Tibial nerve (tissue), 4 donors: ENCODE results near the gene TRMT10B. TPM values are rescaled to one million over a fixed set of nuclear protein-coding genes. Genes with fewer than 3 reads are reported as not detected.
"Not testable (repeated sequence)": the region's sequence is repeated elsewhere in the genome, so short reads cannot be mapped to it uniquely, and the experiment has no call there.

ENCODE experiments used
- DNase-seq, 2 donors: peaks; one replicate each; pipeline ENCODE4 v3.0.0-alpha.2; 2019; ENCODE audit warnings: low spot score in 2 of 2
- H3K27ac ChIP-seq, 4 donors: fragments of 200-600 bp; sonication (generic) in 3 of 4; one replicate each; pipeline ENCODE4 v1.5.1; 2017 to 2019; ENCODE audit warnings: mild to moderate bottlenecking in 1 of 4
- H3K27me3 ChIP-seq, 2 donors: fragments of 200-600 bp; sonication (generic) in 1 of 2; one replicate each; pipeline versions ENCODE4 v1.5.1 to v1.6.0; 2017 to 2019
- H3K36me3 ChIP-seq, 3 donors: fragments of 200-600 bp; sonication (generic); one replicate each; pipeline ENCODE4 v1.5.1; 2018 to 2019
- H3K4me1 ChIP-seq, 4 donors: fragments of 200-600 bp; sonication (generic) in 3 of 4; one replicate each; pipeline ENCODE4 v1.5.1; 2017 to 2019
- H3K4me3 ChIP-seq, 4 donors: fragments of 200-600 bp; sonication (generic) in 3 of 4; one replicate each; pipeline ENCODE4 v1.5.1; 2017 to 2019; ENCODE audit warnings: mild to moderate bottlenecking in 1 of 4, moderate library complexity in 1 of 4
- H3K9me3 ChIP-seq, 4 donors: fragments of 200-600 bp; sonication (generic) in 3 of 4; one replicate each; pipeline ENCODE4 v1.5.1; 2017 to 2019
- EP300 ChIP-seq, 2 donors: sonication (generic); formaldehyde crosslinking; IDR thresholded peaks; one replicate each; pipeline ENCODE4 v1.6.1; 2017; ENCODE audit warnings: antibody characterized with exemption in 2 of 2, mild to moderate bottlenecking in 1 of 2
- POLR2A ChIP-seq, 2 donors: fragments of 450-650 bp; IDR thresholded peaks; one replicate each; pipeline ENCODE4 v1.6.1; 2017; ENCODE audit warnings: antibody characterized with exemption in 2 of 2, mild to moderate bottlenecking in 2 of 2, moderate library complexity in 2 of 2
- WGBS, 2 donors: methylation state at CpG; one replicate each; pipeline ENCODE4 v1.1.5; 2018; 5-methylcytosine and 5-hydroxymethylcytosine counted together
- total RNA-seq, 4 donors: library from RNA; depleted of rRNA; stranded (reverse); fragments of >200 nt; gene quantifications; one replicate each; pipeline ENCODE4 v1.1.0, GENCODE V29; 2016
- TF ChIP-seq, protein P1 (sequence below), 5 experiments: fragments of 200-600 bp in 3 of 5; fragments of 450-650 bp in 2 of 5; sonication (generic) in 3 of 5; IDR thresholded peaks; one replicate each; pipeline ENCODE4 v1.5.1; 2016 to 2019; ENCODE audit warnings: antibody characterized with exemption in 5 of 5, mild to moderate bottlenecking in 3 of 5, moderate library complexity in 2 of 5

The TRMT10B gene
- total RNA-seq, 4 donors from 2014 or later = 10.2 to 27.5 (median 12.3) TPM

DNA sequence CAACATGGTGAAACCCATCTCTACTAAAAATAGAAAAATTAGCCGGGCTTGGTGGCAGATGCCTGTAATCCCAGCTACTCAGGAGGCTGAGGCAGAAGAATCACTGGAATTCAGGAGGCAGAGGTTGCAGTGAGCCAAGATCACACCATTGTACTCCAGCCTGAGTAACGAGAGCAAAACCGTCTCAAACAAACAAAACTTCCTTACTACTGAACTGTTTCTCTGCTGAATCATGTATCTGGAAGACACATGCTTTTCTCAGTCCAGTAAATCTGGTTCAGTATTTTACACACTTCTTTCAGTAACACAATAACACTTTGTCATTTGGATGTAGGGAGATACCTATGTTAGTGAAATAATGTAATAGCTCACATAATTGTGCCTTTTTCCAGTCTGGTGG, 7.9 kb downstream of the TRMT10B start:
- no peaks in the 10 kb centered on the region for H3K27me3 ChIP-seq
- DNase-seq = no peak
- no peak overlapping the region for H3K4me3 ChIP-seq
- no peaks in the 10 kb centered on the region for H3K9me3 ChIP-seq
- TF ChIP-seq POLR2A (IDR thresholded peaks at IDR 0.05) = no peak
- TF ChIP-seq, protein P1, sequence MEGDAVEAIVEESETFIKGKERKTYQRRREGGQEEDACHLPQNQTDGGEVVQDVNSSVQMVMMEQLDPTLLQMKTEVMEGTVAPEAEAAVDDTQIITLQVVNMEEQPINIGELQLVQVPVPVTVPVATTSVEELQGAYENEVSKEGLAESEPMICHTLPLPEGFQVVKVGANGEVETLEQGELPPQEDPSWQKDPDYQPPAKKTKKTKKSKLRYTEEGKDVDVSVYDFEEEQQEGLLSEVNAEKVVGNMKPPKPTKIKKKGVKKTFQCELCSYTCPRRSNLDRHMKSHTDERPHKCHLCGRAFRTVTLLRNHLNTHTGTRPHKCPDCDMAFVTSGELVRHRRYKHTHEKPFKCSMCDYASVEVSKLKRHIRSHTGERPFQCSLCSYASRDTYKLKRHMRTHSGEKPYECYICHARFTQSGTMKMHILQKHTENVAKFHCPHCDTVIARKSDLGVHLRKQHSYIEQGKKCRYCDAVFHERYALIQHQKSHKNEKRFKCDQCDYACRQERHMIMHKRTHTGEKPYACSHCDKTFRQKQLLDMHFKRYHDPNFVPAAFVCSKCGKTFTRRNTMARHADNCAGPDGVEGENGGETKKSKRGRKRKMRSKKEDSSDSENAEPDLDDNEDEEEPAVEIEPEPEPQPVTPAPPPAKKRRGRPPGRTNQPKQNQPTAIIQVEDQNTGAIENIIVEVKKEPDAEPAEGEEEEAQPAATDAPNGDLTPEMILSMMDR (IDR thresholded peaks at IDR 0.05) = no peak
- no peak for TF ChIP-seq EP300 (IDR thresholded peaks at IDR 0.05)
- H3K4me1 ChIP-seq = no peaks in the 10 kb centered on the region
- 39 to 53% methylated on average over 3 of the region's 3 CpGs for WGBS, 2 donors
- H3K27ac ChIP-seq = no peak overlapping the region
- peaks cover 0 to 18% (median 0%) of the 10 kb centered on the region in 3 donors for H3K36me3 ChIP-seq

DNA sequence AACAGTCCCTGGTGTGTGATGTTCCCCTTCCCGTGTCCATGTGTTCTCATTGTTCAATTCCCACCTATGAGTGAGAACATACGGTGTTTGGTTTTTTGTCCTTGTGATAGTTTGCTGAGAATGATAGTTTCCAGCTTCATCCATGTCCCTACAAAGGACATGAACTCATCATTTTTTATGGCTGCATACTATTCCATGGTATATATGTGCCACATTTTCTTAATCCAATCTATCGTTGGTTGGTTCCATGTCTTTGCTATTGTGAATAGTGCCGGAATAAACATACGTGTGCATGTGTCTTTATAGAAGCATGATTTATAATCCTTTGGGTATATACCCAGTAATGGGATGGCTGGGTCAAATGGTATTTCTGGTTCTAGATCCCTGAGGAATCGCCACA, 11.7 kb downstream of the TRMT10B start:
- H3K9me3 ChIP-seq, H3K27ac ChIP-seq, H3K4me3 ChIP-seq, DNase-seq, H3K4me1 ChIP-seq, H3K27me3 ChIP-seq: not testable (repeated sequence)
- 82 to 97% methylated on average over 6 of the region's 6 CpGs for WGBS, 2 donors
- H3K36me3 ChIP-seq = peaks cover 0 to 31% (median 0%) of the 10 kb centered on the region in 3 donors

DNA sequence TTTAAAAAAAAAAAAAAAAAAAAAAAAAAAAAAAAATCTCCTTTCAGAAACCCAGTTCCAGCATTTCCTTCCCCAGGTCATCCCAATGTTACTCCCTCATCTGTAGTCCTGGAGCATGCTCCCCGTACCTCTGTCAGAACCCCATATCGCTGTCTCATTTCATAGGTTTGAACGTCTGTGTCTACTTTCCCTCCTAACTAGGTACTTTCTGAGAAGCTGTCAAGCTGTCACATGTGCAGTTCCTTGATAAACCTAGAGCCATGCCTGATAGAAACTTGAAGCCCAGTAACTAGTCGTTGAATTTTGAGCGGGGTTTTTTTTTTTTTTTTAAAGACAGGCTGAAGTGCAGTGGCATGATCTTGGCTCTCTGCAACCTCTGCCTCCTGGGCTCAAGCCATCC, 15.7 kb downstream of the TRMT10B start:
- Histone ChIP-seq H3K27me3 (no peaks in the 10 kb centered on the region), H3K27ac (no peak overlapping the region), H3K4me1 (no peaks in the 10 kb centered on the region), H3K36me3 (peaks cover 0 to 65% (median 8%) of the 10 kb centered on the region in 3 donors), H3K9me3 (no peaks in the 10 kb centered on the region), H3K4me3 (no peak overlapping the region)
- DNase-seq = no peak
- TF ChIP-seq EP300 (IDR thresholded peaks at IDR 0.05) (no peak), POLR2A (IDR thresholded peaks at IDR 0.05) (no peak)
- TF ChIP-seq, protein P1 (IDR thresholded peaks at IDR 0.05) = no peak
- 76 to 94% methylated on average over 5 of the region's 5 CpGs for WGBS, 2 donors

DNA sequence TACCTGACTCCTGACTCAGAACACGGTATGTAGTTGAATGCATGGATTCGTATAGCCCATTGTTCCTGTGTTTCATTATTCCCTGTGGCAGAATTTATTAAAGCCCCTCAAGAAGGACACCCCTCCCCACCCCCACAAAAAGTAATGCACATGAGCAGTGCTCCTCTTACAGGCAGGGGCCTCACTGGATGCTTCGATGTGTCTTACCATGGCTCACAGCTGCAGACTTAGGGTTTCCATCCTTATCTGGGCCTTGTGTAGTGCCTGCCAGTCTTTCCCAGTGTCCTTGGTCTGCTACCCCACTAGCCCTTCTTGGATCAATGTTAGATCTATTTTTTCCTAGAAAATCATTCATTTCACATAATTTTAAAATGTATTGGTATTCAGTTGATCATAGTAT, 16.4 kb downstream of the TRMT10B start:
- DNase-seq = no peak
- Histone ChIP-seq H3K27ac (no peak overlapping the region), H3K4me1 (no peaks in the 10 kb centered on the region), H3K36me3 (peaks cover 0 to 64% (median 8%) of the 10 kb centered on the region in 3 donors), H3K9me3 (no peaks in the 10 kb centered on the region), H3K27me3 (no peaks in the 10 kb centered on the region), H3K4me3 (no peak overlapping the region)
- TF ChIP-seq, protein P1 (IDR thresholded peaks at IDR 0.05) = no peak
- TF ChIP-seq EP300 (IDR thresholded peaks at IDR 0.05) = no peak
- 89 to 94% methylated on average over 3 of the region's 3 CpGs for WGBS, 2 donors

DNA sequence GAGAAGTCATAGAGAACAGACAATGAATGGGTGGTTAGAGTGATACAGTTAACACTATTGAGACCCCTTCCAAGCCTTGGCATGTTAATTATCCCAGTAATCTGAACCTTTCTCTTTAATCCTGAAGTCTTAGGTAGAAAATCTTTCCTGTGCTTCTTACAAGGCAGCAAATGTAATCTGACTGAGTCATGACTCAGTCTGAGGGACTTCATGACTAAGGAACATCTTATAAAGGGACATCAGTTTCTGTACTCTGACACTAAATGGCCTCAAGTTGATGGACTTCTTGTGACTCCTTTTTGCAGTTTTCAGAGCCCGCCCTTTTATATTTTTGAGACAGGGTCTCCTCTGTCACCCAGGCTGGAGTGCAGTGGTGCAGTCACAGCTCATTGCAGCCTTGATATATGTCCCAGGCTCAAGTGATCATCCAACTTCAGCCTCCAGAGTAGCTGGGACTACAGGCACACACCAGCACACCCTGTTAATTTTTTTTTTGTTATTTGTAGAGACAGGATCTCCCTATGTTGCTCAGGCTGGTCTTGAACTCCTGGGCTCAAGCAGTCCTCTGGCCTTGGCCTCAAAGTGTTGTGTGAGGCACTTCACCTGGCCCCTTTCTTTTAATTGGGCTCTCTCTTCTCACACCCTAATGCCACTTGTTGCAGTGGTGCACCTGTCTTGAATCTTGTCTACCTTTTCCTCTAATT, 21.8 kb downstream of the TRMT10B start:
- Histone ChIP-seq H3K36me3 (peaks cover 0 to 97% (median 11%) of the 10 kb centered on the region in 3 donors), H3K27me3 (no peaks in the 10 kb centered on the region), H3K4me1 (no peaks in the 10 kb centered on the region), H3K4me3 (no peak overlapping the region), H3K27ac (no peak overlapping the region), H3K9me3 (no peaks in the 10 kb centered on the region)
- DNase-seq = no peak
- no peak for TF ChIP-seq EP300 (IDR thresholded peaks at IDR 0.05)
- no peak for TF ChIP-seq POLR2A (IDR thresholded peaks at IDR 0.05)
- TF ChIP-seq, protein P1 (IDR thresholded peaks at IDR 0.05) = no peak
- 96 to 100% methylated on average over 1 of the region's 1 CpG for WGBS, 2 donors
